Islet of Langerhans (tissue), 1 donor: ENCODE results near the gene HRG.
"Not testable (repeated sequence)": the region's sequence is repeated elsewhere in the genome, so short reads cannot be mapped to it uniquely, and the experiment has no call there.

ENCODE experiments used
- FAIRE-seq: peaks from one replicate; lab custom pipeline; 2011; peaks lifted over from hg19 to GRCh38; lab: Jason Lieb, UNC

HRG gene

GRCh38 chr3:186683979-186684378, 18.2 kb downstream of the HRG start:
- FAIRE-seq, result no peak

GRCh38 chr3:186686475-186686874, 20.7 kb downstream of the HRG start:
- FAIRE-seq, result not testable (repeated sequence)

- FAIRE-seq, result no peak
Measured at GRCh38 chr3:186687120-186687651, 21.4 kb downstream of the HRG start.

- not testable (repeated sequence) for FAIRE-seq
Measured at GRCh38 chr3:186690304-186690703, 24.5 kb downstream of the HRG start.

GRCh38 chr3:186691676-186692075, 25.9 kb downstream of the HRG start:
- FAIRE-seq, result no peak

GRCh38 chr3:186693843-186694242, 28.0 kb downstream of the HRG start:
- no peak for FAIRE-seq

- no peak for FAIRE-seq
Measured at GRCh38 chr3:186694288-186695032, 28.6 kb downstream of the HRG start.

- no peak for FAIRE-seq
Measured at GRCh38 chr3:186696522-186696921, 30.7 kb downstream of the HRG start.

GRCh38 chr3:186697510-186697909, 31.7 kb downstream of the HRG start:
- FAIRE-seq, result no peak

- FAIRE-seq, result no peak
Measured at GRCh38 chr3:186700267-186700666, 34.5 kb downstream of the HRG start.

GRCh38 chr3:186702451-186702850, 36.6 kb downstream of the HRG start:
- FAIRE-seq, result not testable (repeated sequence)

GRCh38 chr3:186705882-186706780, 40.3 kb downstream of the HRG start:
- FAIRE-seq, result no peak

GRCh38 chr3:186708983-186709679, 43.3 kb downstream of the HRG start:
- no peak for FAIRE-seq

- not testable (repeated sequence) for FAIRE-seq
Measured at GRCh38 chr3:186710694-186711093, 44.9 kb downstream of the HRG start.

- FAIRE-seq, result no peak
Measured at GRCh38 chr3:186713499-186713898, 47.7 kb downstream of the HRG start.

- FAIRE-seq, result no peak
Measured at GRCh38 chr3:186717039-186717457, 51.2 kb downstream of the HRG start, which contains the start of gene KNG1. TSS of gene KNG1 (plus strand) at chr3:186717359. CDS start at chr3:186717543, 184 bp downstream.

- FAIRE-seq, result no peak
Measured at GRCh38 chr3:186719945-186720739, 54.3 kb downstream of the HRG start.

GRCh38 chr3:186722457-186722856, 56.6 kb downstream of the HRG start:
- no peak for FAIRE-seq

GRCh38 chr3:186724911-186725310, 59.1 kb downstream of the HRG start:
- FAIRE-seq, result no peak
